Stomach smooth muscle (tissue), 2 donors: ENCODE measurements around the gene ZNF524.
"Not testable (repeated sequence)": the region's sequence is repeated elsewhere in the genome, so short reads cannot be mapped to it uniquely, and the experiment has no call there.

Source experiments
- H3K27ac ChIP-seq: one replicate; pipeline ENCODE4 v1.7.0; 2013; ENCODE audit warnings: mild to moderate bottlenecking, low read length, inconsistent platforms
- H3K27me3 ChIP-seq, 2 donors: one replicate each; pipeline ENCODE4 v1.7.0; 2013; ENCODE audit warnings: low read length in 2 of 2; ENCODE audit not compliant: insufficient read depth in 2 of 2, control insufficient read depth in 1 of 2
- H3K36me3 ChIP-seq, 2 donors: one replicate each; pipeline ENCODE4 v1.7.0; 2013; ENCODE audit warnings: low read length in 2 of 2; ENCODE audit not compliant: control insufficient read depth in 2 of 2, insufficient read depth in 2 of 2
- H3K4me1 ChIP-seq: one replicate; pipeline ENCODE4 v1.7.0; 2013; ENCODE audit warnings: low read length; ENCODE audit not compliant: control insufficient read depth, insufficient read depth
- H3K4me3 ChIP-seq, 2 donors: one replicate each; pipeline ENCODE4 v1.7.0; 2013; ENCODE audit warnings: low read length in 2 of 2
- H3K9ac ChIP-seq, 2 donors: one replicate each; pipeline ENCODE4 v1.7.0; 2013; ENCODE audit warnings: low read length in 2 of 2, mild to moderate bottlenecking in 1 of 2
- H3K9me3 ChIP-seq, 2 donors: one replicate each; pipeline ENCODE4 v1.7.0; 2013; ENCODE audit warnings: low read length in 2 of 2; ENCODE audit not compliant: control insufficient read depth in 2 of 2
- donor health status: healthy.
- donor health status: Pancreatic carcinoma.

Gene ZNF524

DNA sequence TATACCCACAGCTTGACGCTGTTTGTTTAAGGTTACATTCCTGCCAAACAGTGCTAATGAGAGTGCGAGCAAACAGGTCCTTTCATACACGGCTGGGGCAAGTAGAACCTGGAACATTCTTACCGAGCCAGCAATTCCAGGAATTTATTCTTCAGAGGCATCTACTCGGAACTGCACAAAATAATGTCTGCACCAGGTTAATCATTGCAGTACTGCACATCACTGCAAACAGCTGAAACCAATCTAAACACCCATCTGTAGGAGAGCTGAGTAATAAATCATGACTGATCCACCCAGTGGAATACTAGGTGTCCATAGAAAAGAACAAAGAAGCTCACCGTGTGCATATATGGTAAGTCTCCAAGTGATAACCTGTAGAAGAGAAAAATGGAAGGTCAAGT, 18.3 kb upstream of the ZNF524 start:
- H3K4me1 ChIP-seq, result peaks cover 30% of the 10 kb centered on the region
- peaks cover 0 to 4% of the 10 kb centered on the region in 2 donors for H3K27me3 ChIP-seq
- peak overlapping the region; percentile 75 for H3K27ac ChIP-seq
- H3K9me3 ChIP-seq, result no peaks in the 10 kb centered on the region
- H3K4me3 ChIP-seq, result peak overlapping the region in 1 of 2 donors; percentile 82
- peaks cover 4% of the 10 kb centered on the region in 2 donors for H3K36me3 ChIP-seq
- H3K9ac ChIP-seq, result no peak overlapping the region

GRCh38 chr19:55582284-55582683, 17.8 kb upstream of the ZNF524 start:
- H3K9ac ChIP-seq, H3K9me3 ChIP-seq, H3K36me3 ChIP-seq, H3K27me3 ChIP-seq, H3K27ac ChIP-seq, H3K4me3 ChIP-seq: not testable (repeated sequence)
- peaks cover 35% of the 10 kb centered on the region for H3K4me1 ChIP-seq

GRCh38 chr19:55583897-55584296, 16.2 kb upstream of the ZNF524 start:
- H3K4me3 ChIP-seq, H3K27ac ChIP-seq, H3K36me3 ChIP-seq, H3K9ac ChIP-seq, H3K9me3 ChIP-seq, H3K27me3 ChIP-seq: not testable (repeated sequence)
- peaks cover 38% of the 10 kb centered on the region for H3K4me1 ChIP-seq

- Histone ChIP-seq H3K27ac (no peak overlapping the region), H3K4me1 (peaks cover 34% of the 10 kb centered on the region), H3K4me3 (no peak overlapping the region)
Observed at GRCh38 chr19:55584871-55585270, 15.2 kb upstream of the ZNF524 start.

DNA sequence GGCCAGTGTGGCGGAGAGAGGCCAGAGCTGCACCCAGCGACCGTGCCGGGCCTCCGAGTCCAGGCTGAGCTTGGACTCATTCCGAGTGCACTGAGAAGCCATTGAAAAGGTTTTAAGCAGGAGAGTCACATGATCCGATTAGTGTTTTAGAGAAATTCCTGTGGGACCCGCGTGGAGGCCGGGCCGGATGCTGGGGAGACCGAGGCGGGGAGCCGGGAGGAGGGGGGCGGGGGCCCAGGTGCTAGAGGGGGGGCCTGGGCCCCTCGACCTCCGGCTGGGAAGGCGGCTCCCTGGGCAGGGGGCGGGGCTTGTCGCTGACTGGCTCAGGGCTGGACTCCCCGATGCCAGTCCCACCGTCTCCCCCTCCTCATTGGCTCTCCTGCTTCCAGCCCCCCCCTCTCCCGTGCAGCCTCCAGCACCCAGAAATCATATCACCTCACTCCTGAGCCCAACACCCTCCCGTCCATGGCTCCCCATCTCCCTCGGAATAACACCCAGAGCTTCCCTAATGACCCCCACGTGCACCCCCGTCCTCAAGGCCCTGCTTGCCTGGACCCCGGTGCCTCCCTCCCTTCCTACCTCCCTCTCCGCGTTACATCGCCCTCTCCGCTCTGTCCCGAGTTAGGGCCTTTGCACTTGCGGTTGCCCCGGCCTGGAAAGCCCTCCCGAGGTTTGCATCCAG, 14.3 kb upstream of the ZNF524 start:
- H3K9ac ChIP-seq, result peak overlapping the region; percentile 13 to 36
- peak overlapping the region; percentile 55 to 67 for H3K4me3 ChIP-seq
- peaks cover 31% of the 10 kb centered on the region for H3K4me1 ChIP-seq
- H3K36me3 ChIP-seq, result no peaks in the 10 kb centered on the region
- H3K27ac ChIP-seq, result no peak overlapping the region
- no peaks in the 10 kb centered on the region for H3K9me3 ChIP-seq
- peaks cover 0 to 9% of the 10 kb centered on the region in 2 donors for H3K27me3 ChIP-seq

More at GRCh38 chr19:55584871-55585270, 15.2 kb upstream of the ZNF524 start:
- Histone ChIP-seq H3K36me3 (no peaks in the 10 kb centered on the region), H3K9ac (no peak overlapping the region), H3K9me3 (no peaks in the 10 kb centered on the region), H3K27me3 (peaks cover 0 to 4% of the 10 kb centered on the region in 2 donors)

GRCh38 chr19:55586976-55587668, 13.0 kb upstream of the ZNF524 start:
- H3K36me3 ChIP-seq, result no peaks in the 10 kb centered on the region
- peaks cover 0 to 9% of the 10 kb centered on the region in 2 donors for H3K27me3 ChIP-seq
- H3K4me1 ChIP-seq, result peaks cover 18% of the 10 kb centered on the region
- H3K27ac ChIP-seq, result no peak overlapping the region
- peak overlapping the region; percentile 58 to 69 for H3K4me3 ChIP-seq
- H3K9me3 ChIP-seq, result no peaks in the 10 kb centered on the region
- no peak overlapping the region for H3K9ac ChIP-seq

GRCh38 chr19:55588738-55589137, 11.3 kb upstream of the ZNF524 start:
- no peak overlapping the region for H3K27ac ChIP-seq

GRCh38 chr19:55590109-55590508, 10.0 kb upstream of the ZNF524 start:
- Histone ChIP-seq H3K4me1 (peaks cover 18% of the 10 kb centered on the region), H3K27ac (no peak overlapping the region), H3K4me3 (no peak overlapping the region), H3K9me3 (no peaks in the 10 kb centered on the region), H3K36me3 (peaks cover 0 to 5% of the 10 kb centered on the region in 2 donors), H3K27me3 (peaks cover 0 to 6% of the 10 kb centered on the region in 2 donors), H3K9ac (no peak overlapping the region)

More at GRCh38 chr19:55588738-55589137, 11.3 kb upstream of the ZNF524 start:
- Histone ChIP-seq H3K36me3 (no peaks in the 10 kb centered on the region), H3K9me3 (no peaks in the 10 kb centered on the region), H3K4me1 (peaks cover 18% of the 10 kb centered on the region), H3K27me3 (peaks cover 0 to 9% of the 10 kb centered on the region in 2 donors), H3K9ac (no peak overlapping the region), H3K4me3 (no peak overlapping the region)

DNA sequence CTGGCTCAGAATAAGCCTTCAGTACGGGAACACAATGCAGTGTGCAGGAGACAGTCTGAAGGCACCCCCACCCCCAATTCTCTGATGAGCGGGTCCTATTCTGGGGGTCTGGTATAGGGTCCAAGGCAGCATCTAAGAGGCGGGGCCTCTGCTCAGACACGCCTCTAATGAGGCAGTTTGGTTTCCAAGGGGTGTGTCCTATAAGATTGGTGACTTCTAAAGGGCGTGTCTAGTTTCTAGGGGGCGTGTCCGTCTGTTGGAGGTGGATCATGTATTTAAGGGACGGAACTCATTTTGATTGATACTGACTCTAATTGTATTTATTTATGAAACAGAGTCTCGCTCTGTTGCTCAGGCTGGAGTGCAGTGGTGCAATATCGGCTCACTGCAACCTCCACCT, 9.5 kb upstream of the ZNF524 start:
- H3K27ac ChIP-seq, result no peak overlapping the region

DNA sequence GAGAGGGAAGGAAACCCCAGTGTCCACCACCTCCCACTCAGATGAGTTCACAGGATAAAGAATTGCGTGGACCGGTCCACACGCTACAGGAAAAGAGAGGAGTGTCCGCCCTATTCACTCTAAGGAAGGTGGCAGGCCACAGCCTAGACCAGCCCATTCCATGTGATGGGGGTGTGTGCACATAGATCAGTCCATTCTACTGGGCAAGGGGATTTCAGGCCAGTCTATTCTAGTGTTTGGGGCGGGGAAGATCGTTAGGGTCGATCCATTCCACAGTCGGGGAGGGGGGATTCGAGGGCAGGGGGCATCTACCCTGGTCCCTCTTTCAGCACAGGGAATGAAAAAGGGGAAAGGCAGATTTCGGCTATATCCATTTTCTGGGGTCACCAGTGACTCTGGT, 8.5 kb upstream of the ZNF524 start:
- H3K27me3 ChIP-seq, result peaks cover 0 to 6% of the 10 kb centered on the region in 2 donors
- H3K4me3 ChIP-seq, result no peak overlapping the region
- no peak overlapping the region for H3K27ac ChIP-seq
- H3K9me3 ChIP-seq, result no peaks in the 10 kb centered on the region
- peaks cover 9 to 16% of the 10 kb centered on the region in 2 donors for H3K36me3 ChIP-seq
- peaks cover 10% of the 10 kb centered on the region for H3K4me1 ChIP-seq
- no peak overlapping the region for H3K9ac ChIP-seq

More for the DNA sequence above, 9.5 kb upstream of the ZNF524 start:
- Histone ChIP-seq H3K9ac (no peak overlapping the region), H3K9me3 (no peaks in the 10 kb centered on the region), H3K36me3 (peaks cover 2 to 9% of the 10 kb centered on the region in 2 donors), H3K4me3 (no peak overlapping the region), H3K4me1 (peaks cover 18% of the 10 kb centered on the region), H3K27me3 (peaks cover 0 to 6% of the 10 kb centered on the region in 2 donors)
